DND-41 (cell line): Measurements from ENCODE around the gene HOATZ.

ENCODE experiments used
- ATAC-seq: fragments of 200-7000 bp; cut with Tn5 transposase; 3 replicates; pipeline ENCODE4 v1.9.1; 2021; ENCODE audit warnings: low read depth; ENCODE audit not compliant: insufficient read depth
- DNase-seq: peaks from one replicate; pipeline ENCODE4 v3.0.0-alpha.2; 2020
- H2AFZ ChIP-seq: 2 replicates; pipeline ENCODE4 v1.6.0; 2012; ENCODE audit warnings: low read depth, low read length
- H3K27ac ChIP-seq: 2 replicates; pipeline ENCODE4 v1.5.1; 2012; ENCODE audit warnings: low read length, inconsistent platforms
- H3K27me3 ChIP-seq: fragments of 200-600 bp; sonication (generic); 2 replicates; pipeline ENCODE4 v1.6.0; 2012; ENCODE audit warnings: low read length, mild to moderate bottlenecking, inconsistent platforms; ENCODE audit not compliant: insufficient read depth, poor library complexity
- H3K36me3 ChIP-seq: 2 replicates; pipeline ENCODE4 v1.5.1; 2012; ENCODE audit warnings: low read length, inconsistent platforms; ENCODE audit not compliant: insufficient read depth
- H3K4me1 ChIP-seq: 2 replicates; pipeline ENCODE4 v1.5.1; 2012; ENCODE audit warnings: mild to moderate bottlenecking, low read length; ENCODE audit not compliant: insufficient read depth
- H3K4me2 ChIP-seq: 2 replicates; pipeline ENCODE4 v1.6.0; 2012; ENCODE audit warnings: mild to moderate bottlenecking, moderate library complexity, low read length, inconsistent platforms; ENCODE audit not compliant: insufficient read depth
- H3K4me3 ChIP-seq, 2 experiments: fragments of 200-600 bp in 1 of 2; shearing (Covaris generic) in 1 of 2; 2 replicates each; pipeline ENCODE4 v1.5.1; 2012 to 2016; ENCODE audit warnings: inconsistent platforms in 2 of 2, low read length in 2 of 2, mild to moderate bottlenecking in 2 of 2, low read depth in 1 of 2, moderate library complexity in 1 of 2
- H3K79me2 ChIP-seq: 2 replicates; pipeline ENCODE4 v1.6.0; 2012; ENCODE audit warnings: low read length, inconsistent platforms; ENCODE audit not compliant: insufficient read depth
- H3K9ac ChIP-seq: 2 replicates; pipeline ENCODE4 v1.6.0; 2012; ENCODE audit warnings: low read depth, mild to moderate bottlenecking, inconsistent platforms, low read length, moderate library complexity
- H3K9me3 ChIP-seq: 2 replicates; pipeline ENCODE4 v1.5.1; 2012; ENCODE audit warnings: low read length, moderate library complexity, mild to moderate bottlenecking, inconsistent platforms; ENCODE audit not compliant: insufficient read depth, severe bottlenecking
- H4K20me1 ChIP-seq: 2 replicates; pipeline ENCODE4 v1.6.0; 2012; ENCODE audit warnings: low read length; ENCODE audit not compliant: insufficient read depth
- CTCF ChIP-seq: IDR thresholded peaks from 2 replicates; pipeline ENCODE4 v1.5.1; 2012; ENCODE audit warnings: borderline replicate concordance, low read length, moderate library complexity, mild to moderate bottlenecking; ENCODE audit not compliant: poor library complexity, severe bottlenecking; ENCODE audit errors: extremely low read depth
- EZH2 ChIP-seq: IDR thresholded peaks from 3 replicates; pipeline ENCODE4 v1.6.1; 2012; ENCODE audit warnings: borderline replicate concordance, low read depth, mild to moderate bottlenecking, moderate library complexity, low read length, inconsistent platforms; ENCODE audit not compliant: severe bottlenecking

The HOATZ gene

GRCh38 chr11:111561791-111562325 lies 47.3 kb downstream of the HOATZ start:
- H2AFZ ChIP-seq, result no peak overlapping the region
- no peaks in the 10 kb centered on the region for H4K20me1 ChIP-seq
- no peaks in the 10 kb centered on the region for H3K79me2 ChIP-seq
- H3K4me3 ChIP-seq, result no peak overlapping the region
- no peaks in the 10 kb centered on the region for H3K4me1 ChIP-seq
- no peak for ATAC-seq
- no peak for DNase-seq
- no peaks in the 10 kb centered on the region for H3K27me3 ChIP-seq
- H3K4me2 ChIP-seq, result no peak overlapping the region
- H3K36me3 ChIP-seq, result no peaks in the 10 kb centered on the region
- no peak for TF ChIP-seq CTCF
- no peak for TF ChIP-seq EZH2
- H3K9ac ChIP-seq, result no peak overlapping the region
- H3K27ac ChIP-seq, result no peak overlapping the region
- no peaks in the 10 kb centered on the region for H3K9me3 ChIP-seq

GRCh38 chr11:111562692-111563389 lies 48.3 kb downstream of the HOATZ start:
- DNase-seq (no peak), ATAC-seq (no peak)
- H3K79me2 ChIP-seq, result no peaks in the 10 kb centered on the region
- H4K20me1 ChIP-seq, result no peaks in the 10 kb centered on the region
- no peak overlapping the region for H3K4me2 ChIP-seq
- H3K27me3 ChIP-seq, result no peaks in the 10 kb centered on the region
- H3K36me3 ChIP-seq, result no peaks in the 10 kb centered on the region
- no peak for TF ChIP-seq CTCF
- no peak for TF ChIP-seq EZH2
- no peak overlapping the region for H2AFZ ChIP-seq
- H3K9ac ChIP-seq, result no peak overlapping the region
- no peak overlapping the region for H3K27ac ChIP-seq
- no peak overlapping the region for H3K4me3 ChIP-seq
- no peaks in the 10 kb centered on the region for H3K9me3 ChIP-seq
- H3K4me1 ChIP-seq, result no peaks in the 10 kb centered on the region

GRCh38 chr11:111565114-111565720 lies 50.6 kb downstream of the HOATZ start:
- H3K27me3 ChIP-seq, result no peaks in the 10 kb centered on the region
- H3K4me3 ChIP-seq, result no peak overlapping the region
- H3K36me3 ChIP-seq, result no peaks in the 10 kb centered on the region
- H3K9ac ChIP-seq, result no peak overlapping the region
- no peaks in the 10 kb centered on the region for H3K79me2 ChIP-seq
- H2AFZ ChIP-seq, result peak overlapping the region; percentile 59; the same call in 1 of the 2 replicates
- H4K20me1 ChIP-seq, result no peaks in the 10 kb centered on the region
- H3K27ac ChIP-seq, result peak overlapping the region; percentile 49; the same call in 1 of the 2 replicates
- TF ChIP-seq CTCF, result peak; percentile 87
- TF ChIP-seq EZH2, result no peak
- H3K4me1 ChIP-seq, result no peaks in the 10 kb centered on the region
- no peak overlapping the region for H3K4me2 ChIP-seq
- H3K9me3 ChIP-seq, result no peaks in the 10 kb centered on the region
- peak; percentile 74 for DNase-seq
- peak; percentile 82 for ATAC-seq
